Transverse colon (tissue), 4 donors: ENCODE data around the gene NOLC1. TPM values are rescaled to one million over a fixed set of nuclear protein-coding genes. Genes with fewer than 3 reads are reported as not detected.

Source experiments
- DNase-seq: peaks from one replicate; pipeline ENCODE4 v3.0.0-alpha.2; 2019
- H3K27ac ChIP-seq, 4 donors: fragments of 200-600 bp; sonication (generic); 2 replicates each; pipeline ENCODE4 v1.5.1; 2016 to 2018; ENCODE audit warnings: inconsistent platforms in 4 of 4
- H3K27me3 ChIP-seq: fragments of 200-600 bp; sonication (generic); 2 replicates; pipeline ENCODE4 v1.5.1; 2017; ENCODE audit warnings: inconsistent platforms
- H3K36me3 ChIP-seq, 4 donors: fragments of 200-600 bp; sonication (generic); 2 replicates each; pipeline ENCODE4 v1.5.1; 2017 to 2019; ENCODE audit warnings: inconsistent platforms in 4 of 4
- H3K4me1 ChIP-seq, 4 donors: fragments of 200-600 bp; sonication (generic); 2 replicates each; pipeline ENCODE4 v1.5.1; 2017 to 2020; ENCODE audit warnings: inconsistent platforms in 4 of 4
- H3K4me3 ChIP-seq, 4 donors: fragments of 200-600 bp; sonication (generic); 1 replicate in 1 of 4; 2 replicates in 3 of 4; pipeline versions ENCODE4 v1.5.1 to v1.6.1; 2017 to 2019; ENCODE audit warnings: inconsistent platforms in 4 of 4
- H3K9me3 ChIP-seq, 2 donors: fragments of 200-600 bp; sonication (generic); 2 replicates each; pipeline ENCODE4 v1.5.1; 2017 to 2019; ENCODE audit warnings: inconsistent platforms in 2 of 2
- EP300 ChIP-seq: sonication (generic); formaldehyde crosslinking; IDR thresholded peaks from one replicate; pipeline ENCODE4 v1.6.1; 2017; ENCODE audit warnings: antibody characterized with exemption, low read depth
- POLR2A ChIP-seq: fragments of 450-650 bp; IDR thresholded peaks from one replicate; pipeline ENCODE4 v1.6.1; 2016; ENCODE audit warnings: antibody characterized with exemption, mild to moderate bottlenecking, moderate library complexity
- POLR2AphosphoS5 ChIP-seq, 3 donors: sonication (generic); formaldehyde crosslinking; IDR thresholded peaks; one replicate each; pipeline ENCODE4 v1.6.1; 2016; ENCODE audit warnings: antibody characterized with exemption in 3 of 3
- WGBS, 2 donors: methylation state at CpG; one replicate each; pipeline ENCODE4 v1.1.5; 2018; ENCODE audit warnings: low coverage in 1 of 2; 5-methylcytosine and 5-hydroxymethylcytosine counted together
- in situ Hi-C, 4 donors: fragments of 200-750 bp; cut with MboI; loops; one replicate each; pipeline versions ENCODE4 v1.15.0 to v1.15.1; 2017; ENCODE audit warnings: low sequenced_read_pairs in 3 of 4, low pct_ligation_motif_present in 1 of 4, low pct_unique_long_range_greater_than_20kb in 1 of 4
- intact Hi-C: fragments of 100-400 bp; cut with DNase I; formaldehyde crosslinking; loops from one replicate; pipeline ENCODE4 v1.15.1; 2023; ENCODE audit warnings: low total_unique reads
- total RNA-seq, 4 donors: library from RNA; depleted of rRNA; stranded (reverse); fragments of >200 nt; gene quantifications; one replicate each; pipeline ENCODE4 v1.1.0, GENCODE V29; 2016
- TF ChIP-seq, protein P1 (sequence below), 5 experiments: fragments of 200-600 bp in 3 of 5; fragments of 450-650 bp in 2 of 5; sonication (generic) in 3 of 5; IDR thresholded peaks; 1 replicate in 2 of 5; 2 replicates in 3 of 5; pipeline ENCODE4 v1.5.1; 2016 to 2017; ENCODE audit warnings: antibody characterized with exemption in 5 of 5, inconsistent platforms in 3 of 5, mild to moderate bottlenecking in 2 of 5, moderate library complexity in 1 of 5

The NOLC1 gene
- total RNA-seq, 4 donors from 2014 or later: 19.1 to 119 (median 35.6) TPM

DNA sequence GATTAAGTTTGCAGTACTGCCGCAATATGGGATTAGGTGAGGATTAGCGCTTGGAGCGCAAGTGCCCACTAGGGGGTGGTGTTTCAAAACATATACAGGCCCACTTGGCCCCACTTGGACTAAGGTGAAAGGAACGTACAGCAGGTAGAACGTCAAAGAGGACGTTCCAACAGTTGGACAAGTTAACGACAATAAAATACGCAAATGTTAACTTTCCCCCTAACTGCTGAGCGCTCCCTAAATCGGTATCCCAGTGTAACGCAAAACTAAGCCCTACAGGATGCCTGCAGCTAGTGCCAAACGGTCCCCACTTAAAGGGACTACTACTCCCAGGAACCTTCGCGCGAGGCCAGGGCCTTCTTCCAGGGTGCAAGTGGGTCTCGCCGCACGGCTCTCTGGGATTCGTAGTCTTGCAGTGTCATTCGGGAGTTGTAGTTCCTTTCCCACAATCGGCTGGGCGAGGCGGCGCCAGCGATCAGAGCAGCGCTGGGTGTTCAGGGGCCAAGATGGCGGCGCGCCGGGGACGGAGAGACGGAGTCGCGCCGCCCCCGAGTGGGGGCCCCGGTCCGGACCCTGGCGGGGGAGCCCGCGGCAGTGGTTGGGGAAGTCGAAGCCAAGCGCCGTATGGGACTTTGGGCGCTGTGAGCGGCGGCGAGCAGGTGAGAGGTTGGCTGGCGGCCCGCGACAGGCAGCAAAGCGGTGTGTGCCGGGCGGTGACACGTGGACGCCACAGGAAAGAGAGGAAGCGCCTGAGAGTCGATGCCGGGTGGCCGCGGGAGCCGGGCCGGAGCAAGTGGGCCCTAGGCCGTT is 19.4 kb upstream of the NOLC1 start, which contains the start of gene PPRC1:
PPRC1 (plus strand) TSS at position 478 of the 810 bp plus-strand sequence; CDS start at position 507, 29 bp downstream.
- 0 to 1% methylated on average over 1 to 60 of the region's 64 CpGs for WGBS, 2 donors
- peaks cover 0 to 1% (median 0%) of the 10 kb centered on the region in 4 donors for H3K36me3 ChIP-seq
- H3K4me1 ChIP-seq: peaks cover 7 to 40% (median 34%) of the 10 kb centered on the region in 4 donors
- intact Hi-C loops: no loop called here
- TF ChIP-seq, protein P1, sequence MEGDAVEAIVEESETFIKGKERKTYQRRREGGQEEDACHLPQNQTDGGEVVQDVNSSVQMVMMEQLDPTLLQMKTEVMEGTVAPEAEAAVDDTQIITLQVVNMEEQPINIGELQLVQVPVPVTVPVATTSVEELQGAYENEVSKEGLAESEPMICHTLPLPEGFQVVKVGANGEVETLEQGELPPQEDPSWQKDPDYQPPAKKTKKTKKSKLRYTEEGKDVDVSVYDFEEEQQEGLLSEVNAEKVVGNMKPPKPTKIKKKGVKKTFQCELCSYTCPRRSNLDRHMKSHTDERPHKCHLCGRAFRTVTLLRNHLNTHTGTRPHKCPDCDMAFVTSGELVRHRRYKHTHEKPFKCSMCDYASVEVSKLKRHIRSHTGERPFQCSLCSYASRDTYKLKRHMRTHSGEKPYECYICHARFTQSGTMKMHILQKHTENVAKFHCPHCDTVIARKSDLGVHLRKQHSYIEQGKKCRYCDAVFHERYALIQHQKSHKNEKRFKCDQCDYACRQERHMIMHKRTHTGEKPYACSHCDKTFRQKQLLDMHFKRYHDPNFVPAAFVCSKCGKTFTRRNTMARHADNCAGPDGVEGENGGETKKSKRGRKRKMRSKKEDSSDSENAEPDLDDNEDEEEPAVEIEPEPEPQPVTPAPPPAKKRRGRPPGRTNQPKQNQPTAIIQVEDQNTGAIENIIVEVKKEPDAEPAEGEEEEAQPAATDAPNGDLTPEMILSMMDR (IDR thresholded peaks at IDR 0.05): peak; percentile 91 to 99 (median 96)
- no peak for TF ChIP-seq EP300
- peak; percentile 78 to 91 (median 90) for TF ChIP-seq POLR2AphosphoS5 (IDR thresholded peaks at IDR 0.05)
- peak; percentile 77 for TF ChIP-seq POLR2A
- H3K27me3 ChIP-seq: no peaks in the 10 kb centered on the region
- in situ Hi-C loops: no loop called here
- DNase-seq: peak; percentile 98
- peak within 1 kb of the TSS; percentile 84 to 99 (median 90) for H3K4me3 ChIP-seq
- no peaks in the 10 kb centered on the region for H3K9me3 ChIP-seq
- H3K27ac ChIP-seq: peak within 1 kb of the TSS; percentile 94 to 96 (median 94)

DNA sequence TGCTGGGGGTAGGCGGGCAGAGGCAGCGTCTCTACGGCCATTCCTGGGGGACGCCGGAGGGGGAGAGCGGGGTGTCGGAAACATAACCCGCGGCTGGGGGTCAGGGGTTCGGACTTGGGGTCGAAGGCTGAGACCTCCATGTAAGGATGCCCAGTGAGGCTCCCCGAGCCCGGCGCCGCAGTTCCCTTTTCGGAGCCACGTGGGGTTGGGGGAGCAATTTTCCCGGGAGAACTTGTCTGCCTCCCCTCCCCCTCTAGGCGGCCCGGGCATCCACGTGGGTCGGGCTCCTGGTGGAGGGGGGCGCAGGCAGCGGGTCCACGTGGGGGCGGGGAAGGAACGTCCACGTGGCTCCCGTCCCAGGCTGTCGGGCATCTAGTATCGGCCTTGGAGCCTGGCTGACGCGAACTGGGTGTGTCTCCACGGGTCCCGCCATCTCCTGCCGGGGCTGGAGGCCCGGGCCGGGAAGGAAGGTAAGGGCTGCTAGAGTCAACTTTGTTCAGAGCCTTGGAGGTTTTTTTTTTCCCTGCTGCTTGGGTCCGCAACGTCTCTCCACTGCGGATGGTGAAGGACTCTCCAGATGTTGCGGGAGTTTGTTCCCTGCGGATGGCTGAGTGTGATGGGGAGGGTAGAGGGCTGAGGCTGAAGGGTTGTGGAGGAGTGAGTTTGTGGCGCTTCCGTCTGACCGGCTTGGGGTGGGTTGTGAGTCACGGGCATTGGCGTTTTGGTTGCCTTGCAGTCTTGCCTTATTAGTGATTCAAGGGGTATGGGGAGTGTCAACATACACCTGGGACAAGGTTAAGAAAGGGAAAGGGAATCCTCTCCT is 18.6 kb upstream of the NOLC1 start:
- Histone ChIP-seq H3K4me1 (peaks cover 7 to 40% (median 34%) of the 10 kb centered on the region in 4 donors), H3K27ac (peak overlapping the region; percentile 94 to 96 (median 94)), H3K36me3 (peaks cover 0 to 8% (median 3%) of the 10 kb centered on the region in 4 donors), H3K27me3 (no peaks in the 10 kb centered on the region), H3K9me3 (no peaks in the 10 kb centered on the region), H3K4me3 (peak overlapping the region; percentile 84 to 99 (median 90))
- TF ChIP-seq EP300: no peak
- TF ChIP-seq POLR2AphosphoS5 (IDR thresholded peaks at IDR 0.05): peak in 1 of 3 donors; percentile 5
- intact Hi-C loops: no loop called here
- 0% methylated on average over 26 of the region's 48 CpGs; no CpG with 5 or more reads in 1 of the 2 donors for WGBS, 2 donors
- peak; percentile 75 for DNase-seq
- in situ Hi-C loops: no loop called here

DNA sequence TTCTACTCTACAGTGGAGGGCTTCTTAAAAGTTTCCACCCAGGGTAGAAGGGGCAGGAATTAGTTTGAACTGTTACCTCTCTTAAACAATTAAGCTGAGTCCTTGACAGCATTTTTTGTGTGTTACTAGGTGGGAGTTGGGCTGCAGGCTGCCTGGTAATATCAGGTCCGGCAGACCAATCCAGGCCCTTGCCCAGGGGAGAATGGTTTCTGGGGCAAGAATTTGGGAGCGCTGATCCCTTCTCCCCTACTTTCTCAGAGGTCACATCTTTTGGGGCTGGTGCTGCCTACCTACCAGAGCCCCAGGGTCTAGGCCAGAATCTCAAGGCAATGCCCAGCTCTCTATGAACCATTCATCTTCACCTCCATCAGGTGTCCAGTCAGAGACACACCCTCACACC is 17.8 kb upstream of the NOLC1 start:
- in situ Hi-C loops (no loop called here), intact Hi-C loops (no loop called here)
- Histone ChIP-seq H3K4me3 (peak overlapping the region in 2 of 4 donors; percentile 91 to 99), H3K4me1 (peaks cover 7 to 40% (median 34%) of the 10 kb centered on the region in 4 donors), H3K27me3 (no peaks in the 10 kb centered on the region), H3K9me3 (no peaks in the 10 kb centered on the region), H3K27ac (peak overlapping the region; percentile 94 to 96 (median 94)), H3K36me3 (peaks cover 0 to 16% (median 7%) of the 10 kb centered on the region in 4 donors)
- WGBS, 2 donors: 39 to 60% methylated on average over 2 of the region's 2 CpGs
- DNase-seq: no peak
- TF ChIP-seq POLR2AphosphoS5 (IDR thresholded peaks at IDR 0.05): no peak
- TF ChIP-seq EP300: no peak
- no peak for TF ChIP-seq POLR2A
- TF ChIP-seq, protein P1 (IDR thresholded peaks at IDR 0.05): no peak

DNA sequence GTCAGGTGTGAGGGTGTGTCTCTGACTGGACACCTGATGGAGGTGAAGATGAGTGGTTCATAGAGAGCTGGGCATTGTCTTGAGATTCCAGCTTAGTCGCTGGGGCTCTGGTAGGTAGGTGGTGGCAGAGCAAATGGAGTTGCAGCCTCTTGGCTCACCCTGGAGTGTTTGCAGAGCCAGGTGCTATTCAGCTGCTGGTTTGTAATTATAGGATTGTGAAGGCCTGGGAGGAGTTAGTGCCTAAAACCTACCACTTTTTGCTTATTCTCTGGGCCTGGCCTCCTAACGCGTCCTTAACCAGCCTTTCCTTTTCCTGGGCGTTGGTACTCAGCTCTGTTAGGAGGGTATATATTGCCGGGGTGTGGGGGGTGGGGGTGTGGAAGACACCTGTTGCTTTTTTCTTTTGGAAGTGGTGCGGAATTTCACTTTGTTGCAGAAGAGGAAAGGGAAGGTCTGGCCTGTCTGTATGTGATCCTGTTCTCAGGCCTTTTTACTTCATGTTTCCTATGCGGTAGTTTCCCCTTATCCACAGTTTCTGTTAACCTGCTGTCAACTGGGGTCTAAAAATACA is 16.1 kb upstream of the NOLC1 start:
- in situ Hi-C loops: no loop called here
- TF ChIP-seq EP300 (no peak), POLR2A (no peak), POLR2AphosphoS5 (IDR thresholded peaks at IDR 0.05) (no peak)
- TF ChIP-seq, protein P1 (IDR thresholded peaks at IDR 0.05): no peak
- H3K27me3 ChIP-seq: no peaks in the 10 kb centered on the region
- 69 to 73% methylated on average over 2 to 7 of the region's 7 CpGs for WGBS, 2 donors
- no peak overlapping the region for H3K4me3 ChIP-seq
- intact Hi-C loops: no loop called here
- H3K27ac ChIP-seq: peak overlapping the region in 2 of 4 donors; percentile 4 to 7
- H3K36me3 ChIP-seq: peaks cover 0 to 32% (median 14%) of the 10 kb centered on the region in 4 donors
- DNase-seq: no peak
- H3K4me1 ChIP-seq: peaks cover 7 to 40% (median 34%) of the 10 kb centered on the region in 4 donors
- H3K9me3 ChIP-seq: no peaks in the 10 kb centered on the region
